Gastroesophageal sphincter (tissue), 4 donors: ENCODE results near the gene AGTRAP. TPM values are rescaled to one million over a fixed set of nuclear protein-coding genes. Genes with fewer than 3 reads are reported as not detected.

ENCODE experiments used
- ATAC-seq: fragments of 150-250 bp; one replicate; pipeline ENCODE4 v1.9.1; 2016; ENCODE audit warnings: mild to moderate bottlenecking, moderate library complexity
- H3K27ac ChIP-seq, 4 donors: fragments of 200-600 bp; sonication (generic) in 3 of 4; 1 replicate in 3 of 4; 2 replicates in 1 of 4; pipeline ENCODE4 v1.5.1; 2016 to 2019
- H3K27me3 ChIP-seq: fragments of 200-600 bp; sonication (generic); one replicate; pipeline ENCODE4 v1.5.1; 2019
- H3K36me3 ChIP-seq, 2 donors: fragments of 200-600 bp; sonication (generic); one replicate each; pipeline ENCODE4 v1.5.1; 2019; ENCODE audit warnings: control low read depth in 1 of 2
- H3K4me1 ChIP-seq, 3 donors: fragments of 200-600 bp; sonication (generic); 1 replicate in 2 of 3; 2 replicates in 1 of 3; pipeline ENCODE4 v1.5.1; 2016 to 2019; ENCODE audit warnings: control low read depth in 2 of 3
- H3K4me3 ChIP-seq, 2 donors: fragments of 200-600 bp; sonication (generic); one replicate each; pipeline ENCODE4 v1.5.1; 2019; ENCODE audit warnings: mild to moderate bottlenecking in 1 of 2, moderate library complexity in 1 of 2
- H3K9me3 ChIP-seq, 3 donors: fragments of 200-600 bp; sonication (generic); one replicate each; pipeline ENCODE4 v1.5.1; 2017 to 2019; ENCODE audit warnings: control low read depth in 2 of 3
- CTCF ChIP-seq, 4 experiments: fragments of 200-600 bp in 2 of 4; fragments of 450-650 bp in 2 of 4; sonication (generic) in 1 of 4; IDR thresholded peaks; one replicate each; pipeline ENCODE4 v1.5.1; 2017 to 2019; ENCODE audit warnings: antibody characterized with exemption in 4 of 4, mild to moderate bottlenecking in 2 of 4, moderate library complexity in 2 of 4
- EP300 ChIP-seq: sonication (generic); formaldehyde crosslinking; IDR thresholded peaks from one replicate; pipeline ENCODE4 v1.6.1; 2017; ENCODE audit warnings: antibody characterized with exemption, mild to moderate bottlenecking
- POLR2A ChIP-seq, 2 donors: fragments of 450-650 bp; IDR thresholded peaks; one replicate each; pipeline ENCODE4 v1.6.1; 2017; ENCODE audit warnings: antibody characterized with exemption in 2 of 2, mild to moderate bottlenecking in 2 of 2, moderate library complexity in 1 of 2
- POLR2AphosphoS5 ChIP-seq: sonication (generic); formaldehyde crosslinking; IDR thresholded peaks from one replicate; pipeline ENCODE4 v1.6.1; 2017; ENCODE audit warnings: antibody characterized with exemption
- WGBS, 2 donors: methylation state at CpG; one replicate each; pipeline ENCODE4 v1.1.5; 2018; ENCODE audit warnings: low coverage in 1 of 2; 5-methylcytosine and 5-hydroxymethylcytosine counted together
- total RNA-seq, 4 donors: library from RNA; depleted of rRNA; stranded (reverse); fragments of >200 nt; gene quantifications; one replicate each; pipeline ENCODE4 v1.1.0, GENCODE V29; 2016

The AGTRAP gene
- total RNA-seq, 4 donors from 2014 or later = 32.2 to 56.4 (median 40.5) TPM

- Histone ChIP-seq H3K27ac (no peak overlapping the region), H3K9me3 (no peaks in the 10 kb centered on the region), H3K36me3 (no peaks in the 10 kb centered on the region), H3K27me3 (peaks cover 19% of the 10 kb centered on the region), H3K4me3 (no peak overlapping the region), H3K4me1 (no peaks in the 10 kb centered on the region)
- TF ChIP-seq POLR2AphosphoS5 (no peak), CTCF (IDR thresholded peaks at IDR 0.05) (no peak), EP300 (no peak)
- ATAC-seq = no peak
- 50% methylated on average over 2 of the region's 11 CpGs; no CpG with 5 or more reads in 1 of the 2 donors for WGBS, 2 donors
Observed at GRCh38 chr1:11771481-11772043, 35.6 kb downstream of the AGTRAP start.

GRCh38 chr1:11772458-11772857, 36.5 kb downstream of the AGTRAP start:
- WGBS, 2 donors = 56 to 64% methylated on average over 3 of the region's 5 CpGs
- Histone ChIP-seq H3K4me1 (no peaks in the 10 kb centered on the region), H3K36me3 (no peaks in the 10 kb centered on the region), H3K27me3 (peaks cover 12% of the 10 kb centered on the region), H3K27ac (no peak overlapping the region), H3K9me3 (no peaks in the 10 kb centered on the region), H3K4me3 (no peak overlapping the region)
- ATAC-seq = no peak
- no peak for TF ChIP-seq CTCF (IDR thresholded peaks at IDR 0.05)
- no peak for TF ChIP-seq POLR2A (IDR thresholded peaks at IDR 0.05)
- no peak for TF ChIP-seq EP300
- no peak for TF ChIP-seq POLR2AphosphoS5

GRCh38 chr1:11774753-11775152, 38.8 kb downstream of the AGTRAP start:
- Histone ChIP-seq H3K4me1 (no peaks in the 10 kb centered on the region), H3K36me3 (no peaks in the 10 kb centered on the region), H3K27ac (no peak overlapping the region), H3K27me3 (peaks cover 12% of the 10 kb centered on the region), H3K4me3 (no peak overlapping the region), H3K9me3 (no peaks in the 10 kb centered on the region)
- WGBS, 2 donors = 83% methylated on average over 9 of the region's 9 CpGs; no CpG with 5 or more reads in 1 of the 2 donors
- no peak for ATAC-seq
- TF ChIP-seq CTCF (IDR thresholded peaks at IDR 0.05) (no peak), EP300 (no peak), POLR2AphosphoS5 (no peak), POLR2A (IDR thresholded peaks at IDR 0.05) (no peak)

- H3K27me3 ChIP-seq = no peaks in the 10 kb centered on the region
- no peaks in the 10 kb centered on the region for H3K9me3 ChIP-seq
- TF ChIP-seq CTCF (IDR thresholded peaks at IDR 0.05) (no peak), POLR2AphosphoS5 (no peak), POLR2A (IDR thresholded peaks at IDR 0.05) (no peak), EP300 (no peak)
- no peak for ATAC-seq
- no peaks in the 10 kb centered on the region for H3K36me3 ChIP-seq
- no peak overlapping the region for H3K27ac ChIP-seq
- WGBS, 2 donors = no CpG with 5 or more reads among the region's 8 CpGs
- H3K4me1 ChIP-seq = no peaks in the 10 kb centered on the region
- no peak overlapping the region for H3K4me3 ChIP-seq
Observed at GRCh38 chr1:11777658-11778322, 41.9 kb downstream of the AGTRAP start.

GRCh38 chr1:11778336-11778735, 42.4 kb downstream of the AGTRAP start:
- Histone ChIP-seq H3K27ac (no peak overlapping the region), H3K36me3 (no peaks in the 10 kb centered on the region), H3K4me3 (no peak overlapping the region), H3K9me3 (no peaks in the 10 kb centered on the region), H3K4me1 (no peaks in the 10 kb centered on the region), H3K27me3 (no peaks in the 10 kb centered on the region)
- ATAC-seq = no peak
- 100% methylated on average over 1 of the region's 9 CpGs; no CpG with 5 or more reads in 1 of the 2 donors for whole genome bisulfite sequencing, 2 donors
- TF ChIP-seq EP300 (no peak), POLR2A (IDR thresholded peaks at IDR 0.05) (no peak), POLR2AphosphoS5 (no peak), CTCF (IDR thresholded peaks at IDR 0.05) (no peak)
